Measurements from ENCODE around the gene HJV.
"Not testable (repeated sequence)": the region's sequence is repeated elsewhere in the genome, so short reads cannot be mapped to it uniquely, and the experiment has no call there.

Gene HJV

GRCh38 chr1:146048514-146049115 lies 27.1 kb upstream of the HJV start:
- TF ChIP-seq PRDM10 (tag by site-specific recombination; IDR thresholded peaks at IDR 0.05) (peak; percentile 81), ZNF580 (tag by site-specific recombination; IDR thresholded peaks at IDR 0.05) (0 out of 2 replicates have a peak, but pooled peaks have one; percentile 47), BCL6B (tag by site-specific recombination; IDR thresholded peaks at IDR 0.05) (peak; percentile 55; the same call in 1 of the 2 replicates), ZNF362 (tag by site-specific recombination; IDR thresholded peaks at IDR 0.05) (0 out of 2 replicates have a peak, but pooled peaks have one; percentile 20)
- H3K4me1 ChIP-seq (ENCODE audit: control insufficient read depth, insufficient read depth, low read length); CTCF ChIA-PET; H3K4me3 ChIP-seq (ENCODE audit: low read depth, low read length); H3K27ac ChIP-seq (ENCODE audit: extremely low read depth, low read depth, low read length); H3K9me3 ChIP-seq (ENCODE audit: control insufficient read depth, insufficient read depth, low read depth, low read length); H3K36me3 ChIP-seq (ENCODE audit: control insufficient read depth in 2 of 2, insufficient read depth in 1 of 2, low read length in 2 of 2): not testable (repeated sequence)
- POLR2A ChIA-PET, result interaction anchor here (1.5 kb wide), 1 partner anchor 9 kb away, joined by 3 read pairs; no protein-coding TSS in a partner anchor

GRCh38 chr1:146046664-146047063 lies 25.1 kb upstream of the HJV start:
- Histone ChIP-seq H3K9me3 (ENCODE audit: control insufficient read depth, insufficient read depth, low read depth, low read length) (no peaks in the 10 kb centered on the region), H3K4me1 (ENCODE audit: control insufficient read depth, insufficient read depth, low read length) (no peaks in the 10 kb centered on the region), H3K4me3 (ENCODE audit: low read depth, low read length) (no peak overlapping the region), H3K27ac (ENCODE audit: extremely low read depth, low read depth, low read length) (no peak overlapping the region), H3K36me3 (ENCODE audit: control insufficient read depth in 2 of 2, insufficient read depth in 1 of 2, low read length in 2 of 2) (no peaks in the 10 kb centered on the region)
- POLR2A ChIA-PET, result interaction anchor here (1.1 kb wide), 1 partner anchor 10 kb away, joined by 7 read pairs; no protein-coding TSS in a partner anchor
- TF ChIP-seq ZNF426 (tag by site-specific recombination; IDR thresholded peaks at IDR 0.05) (no peak), GLI2 (tag by site-specific recombination; IDR thresholded peaks at IDR 0.05; ENCODE audit: borderline replicate concordance, low read depth) (no peak), ZNF544 (tag by site-specific recombination; IDR thresholded peaks at IDR 0.05) (no peak)
- CTCF ChIA-PET, result interaction anchor here (0.7 to 0.9 kb wide), 3 partner anchors 35 to 120 kb away, joined by 3 to 4 read pairs (median 3); no protein-coding TSS in a partner anchor

GRCh38 chr1:146039844-146040194 lies 18.3 kb upstream of the HJV start:
- Histone ChIP-seq H3K4me1 (ENCODE audit: control insufficient read depth, insufficient read depth, low read length) (no peaks in the 10 kb centered on the region), H3K27ac (ENCODE audit: extremely low read depth, low read depth, low read length) (no peak overlapping the region)

More at GRCh38 chr1:146039844-146040194, 18.3 kb upstream of the HJV start:
- ChIA-PET CTCF (interaction anchor here (0.7 kb wide), 1 partner anchor 109 kb away, joined by 3 read pairs; no protein-coding TSS in a partner anchor), POLR2A (interaction anchor here (0.5 to 6.6 kb wide), 6 partner anchors 9 to 260 kb away, joined by 3 to 82 read pairs (median 4); no protein-coding TSS in a partner anchor)
- Histone ChIP-seq H3K4me3 (ENCODE audit: low read depth, low read length) (no peak overlapping the region), H3K9me3 (ENCODE audit: control insufficient read depth, insufficient read depth, low read depth, low read length) (no peaks in the 10 kb centered on the region), H3K36me3 (ENCODE audit: control insufficient read depth in 2 of 2, insufficient read depth in 1 of 2, low read length in 2 of 2) (no peaks in the 10 kb centered on the region)
- TF ChIP-seq ZNF10 (tag by site-specific recombination; IDR thresholded peaks at IDR 0.05) (0 out of 2 replicates have a peak, but pooled peaks have one; percentile 22), ZNF433 (tag by site-specific recombination; IDR thresholded peaks at IDR 0.05; ENCODE audit: low read depth) (no peak)
